ENCODE data around the gene TOR4A. TPM values are rescaled to one million over a fixed set of nuclear protein-coding genes. Genes with fewer than 3 reads are reported as not detected.
"Not testable (repeated sequence)": the region's sequence is repeated elsewhere in the genome, so short reads cannot be mapped to it uniquely, and the experiment has no call there.

The TOR4A gene
- polyA plus RNA-seq, 2 donors, result 1.5 to 4.3 TPM

GRCh38 chr9:137252555-137253506, 24.7 kb upstream of the TOR4A start:
- peaks cover 0 to 9% of the 10 kb centered on the region in 2 donors for H3K36me3 ChIP-seq (ENCODE audit: control insufficient read depth in 2 of 2, insufficient read depth in 2 of 2, low read length in 1 of 2)
- H3K4me3 ChIP-seq (ENCODE audit: low read depth in 1 of 2, low read length in 2 of 2), result no peak overlapping the region
- H3K4me1 ChIP-seq (ENCODE audit: control insufficient read depth in 2 of 2, insufficient read depth in 2 of 2, low read length in 1 of 2), result peaks cover 2 to 16% of the 10 kb centered on the region in 2 donors
- WGBS, 2 donors, result 86 to 87% methylated on average over 32 to 35 of the region's 35 CpGs
- H3K9me3 ChIP-seq (ENCODE audit: control insufficient read depth in 2 of 2, insufficient read depth in 1 of 2, low read depth in 1 of 2, low read length in 1 of 2), result no peaks in the 10 kb centered on the region
- no peaks in the 10 kb centered on the region for H3K27me3 ChIP-seq (ENCODE audit: control insufficient read depth in 1 of 2, insufficient read depth in 2 of 2, low read length in 2 of 2)
- H3K27ac ChIP-seq (ENCODE audit: low read depth in 2 of 2, low read length in 1 of 2), result no peak overlapping the region

DNA sequence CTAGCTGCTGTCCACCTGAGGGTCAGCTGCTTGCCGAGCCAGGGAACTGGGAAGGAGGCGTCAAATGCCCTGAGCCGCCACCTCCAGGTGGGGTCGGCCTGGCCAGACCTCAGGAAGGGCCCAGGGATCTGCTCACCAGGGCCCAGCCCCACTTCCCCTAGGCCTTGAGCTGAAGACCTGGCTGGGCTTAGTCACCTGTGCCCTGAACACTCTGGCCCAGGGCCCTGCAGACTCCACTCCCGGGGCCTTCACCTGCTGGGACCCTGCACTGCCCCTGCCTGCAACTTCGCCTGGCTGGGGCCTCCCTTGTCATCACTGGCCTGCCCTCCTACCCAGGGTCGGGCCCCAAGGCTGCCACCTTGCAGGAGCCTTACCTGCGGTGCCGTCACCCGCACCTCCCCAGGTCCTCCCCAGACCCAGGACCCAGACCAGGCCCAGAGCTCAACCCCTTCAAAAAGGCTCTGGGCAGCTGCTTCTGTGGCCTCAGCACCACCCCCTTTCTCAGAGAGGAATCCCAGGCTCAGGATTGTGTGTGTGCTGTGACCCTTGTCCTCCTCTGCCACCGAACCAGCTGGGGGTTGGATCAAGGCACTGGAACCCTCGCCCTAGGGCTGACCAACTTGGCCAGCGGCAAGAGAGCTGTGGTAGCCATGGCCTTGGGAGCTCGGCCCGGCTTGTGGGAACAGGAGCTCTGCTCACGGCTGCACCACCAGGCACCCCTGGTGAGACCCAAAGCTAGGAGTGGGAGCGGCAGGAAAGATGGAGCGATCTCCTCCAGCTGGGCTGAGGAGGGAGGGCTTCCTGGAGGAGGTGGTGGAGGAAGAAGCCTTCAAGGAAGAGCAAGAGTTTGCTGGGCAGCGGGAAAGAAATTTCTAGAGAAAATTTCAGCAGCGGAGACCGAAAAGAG, 23.6 kb upstream of the TOR4A start:
- H3K27me3 ChIP-seq (ENCODE audit: control insufficient read depth in 1 of 2, insufficient read depth in 2 of 2, low read length in 2 of 2), result no peaks in the 10 kb centered on the region
- peak overlapping the region; percentile 84 to 85 for H3K4me3 ChIP-seq (ENCODE audit: low read depth in 1 of 2, low read length in 2 of 2)
- peak overlapping the region in 1 of 2 donors; percentile 6 for H3K27ac ChIP-seq (ENCODE audit: low read depth in 2 of 2, low read length in 1 of 2)

GRCh38 chr9:137254624-137255447, 22.7 kb upstream of the TOR4A start, which contains the start of gene NELFB:
NELFB (plus strand) TSS chr9:137255327.
- Histone ChIP-seq H3K27ac (ENCODE audit: low read depth in 2 of 2, low read length in 1 of 2) (peak within 1 kb of the TSS; percentile 76 to 82), H3K27me3 (ENCODE audit: control insufficient read depth in 1 of 2, insufficient read depth in 2 of 2, low read length in 2 of 2) (no peaks in the 10 kb centered on the region), H3K4me1 (ENCODE audit: control insufficient read depth in 2 of 2, insufficient read depth in 2 of 2, low read length in 1 of 2) (peaks cover 2 to 16% of the 10 kb centered on the region in 2 donors), H3K36me3 (ENCODE audit: control insufficient read depth in 2 of 2, insufficient read depth in 2 of 2, low read length in 1 of 2) (peaks cover 3 to 15% of the 10 kb centered on the region in 2 donors), H3K9me3 (ENCODE audit: control insufficient read depth in 2 of 2, insufficient read depth in 1 of 2, low read depth in 1 of 2, low read length in 1 of 2) (no peaks in the 10 kb centered on the region), H3K4me3 (ENCODE audit: low read depth in 1 of 2, low read length in 2 of 2) (peak within 1 kb of the TSS; percentile 84 to 85)
- WGBS, 2 donors, result 1 to 2% methylated on average over 82 to 105 of the region's 105 CpGs

More for the DNA sequence above, 23.6 kb upstream of the TOR4A start:
- Histone ChIP-seq H3K36me3 (ENCODE audit: control insufficient read depth in 2 of 2, insufficient read depth in 2 of 2, low read length in 1 of 2) (peaks cover 0 to 11% of the 10 kb centered on the region in 2 donors), H3K4me1 (ENCODE audit: control insufficient read depth in 2 of 2, insufficient read depth in 2 of 2, low read length in 1 of 2) (peaks cover 2 to 16% of the 10 kb centered on the region in 2 donors), H3K9me3 (ENCODE audit: control insufficient read depth in 2 of 2, insufficient read depth in 1 of 2, low read depth in 1 of 2, low read length in 1 of 2) (no peaks in the 10 kb centered on the region)
- WGBS, 2 donors, result 54 to 63% methylated on average over 21 of the region's 21 CpGs

- peak overlapping the region; percentile 84 to 85 for H3K4me3 ChIP-seq (ENCODE audit: low read depth in 1 of 2, low read length in 2 of 2)
- 2 to 3% methylated on average over 35 to 51 of the region's 51 CpGs for WGBS, 2 donors
- H3K27ac ChIP-seq (ENCODE audit: low read depth in 2 of 2, low read length in 1 of 2), result peak overlapping the region; percentile 76 to 82
- H3K27me3 ChIP-seq (ENCODE audit: control insufficient read depth in 1 of 2, insufficient read depth in 2 of 2, low read length in 2 of 2), result no peaks in the 10 kb centered on the region
- peaks cover 2 to 16% of the 10 kb centered on the region in 2 donors for H3K4me1 ChIP-seq (ENCODE audit: control insufficient read depth in 2 of 2, insufficient read depth in 2 of 2, low read length in 1 of 2)
- no peaks in the 10 kb centered on the region for H3K9me3 ChIP-seq (ENCODE audit: control insufficient read depth in 2 of 2, insufficient read depth in 1 of 2, low read depth in 1 of 2, low read length in 1 of 2)
- peaks cover 3 to 15% of the 10 kb centered on the region in 2 donors for H3K36me3 ChIP-seq (ENCODE audit: control insufficient read depth in 2 of 2, insufficient read depth in 2 of 2, low read length in 1 of 2)
These were observed 21.9 kb upstream of the TOR4A start for GRCh38 chr9:137255448-137256114.

DNA sequence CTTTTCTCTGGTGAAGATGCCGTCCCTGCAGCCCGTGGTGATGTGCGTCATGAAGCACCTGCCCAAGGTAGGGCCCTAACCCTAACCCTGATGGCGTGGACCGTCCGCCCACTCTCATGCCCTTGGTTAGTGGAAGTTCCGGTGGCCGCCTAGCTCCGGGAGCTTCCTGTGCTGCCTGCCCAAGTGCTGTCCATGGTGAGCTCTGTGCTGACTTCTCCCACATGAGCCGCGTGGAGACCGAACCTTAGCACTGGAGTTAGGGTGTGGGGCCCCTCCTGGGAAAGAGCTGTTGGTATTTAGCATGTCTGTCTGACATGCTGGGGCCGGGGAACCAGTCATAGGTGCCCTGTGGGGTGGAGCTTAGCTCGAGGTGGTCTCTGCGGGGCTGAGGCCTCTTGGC, 21.2 kb upstream of the TOR4A start:
- Histone ChIP-seq H3K4me1 (ENCODE audit: control insufficient read depth in 2 of 2, insufficient read depth in 2 of 2, low read length in 1 of 2) (peaks cover 0 to 16% of the 10 kb centered on the region in 2 donors), H3K4me3 (ENCODE audit: low read depth in 1 of 2, low read length in 2 of 2) (peak overlapping the region in 1 of 2 donors; percentile 85), H3K27me3 (ENCODE audit: control insufficient read depth in 1 of 2, insufficient read depth in 2 of 2, low read length in 2 of 2) (no peaks in the 10 kb centered on the region), H3K9me3 (ENCODE audit: control insufficient read depth in 2 of 2, insufficient read depth in 1 of 2, low read depth in 1 of 2, low read length in 1 of 2) (no peaks in the 10 kb centered on the region), H3K36me3 (ENCODE audit: control insufficient read depth in 2 of 2, insufficient read depth in 2 of 2, low read length in 1 of 2) (peaks cover 3 to 15% of the 10 kb centered on the region in 2 donors), H3K27ac (ENCODE audit: low read depth in 2 of 2, low read length in 1 of 2) (no peak overlapping the region)
- 82 to 84% methylated on average over 15 of the region's 15 CpGs for WGBS, 2 donors

DNA sequence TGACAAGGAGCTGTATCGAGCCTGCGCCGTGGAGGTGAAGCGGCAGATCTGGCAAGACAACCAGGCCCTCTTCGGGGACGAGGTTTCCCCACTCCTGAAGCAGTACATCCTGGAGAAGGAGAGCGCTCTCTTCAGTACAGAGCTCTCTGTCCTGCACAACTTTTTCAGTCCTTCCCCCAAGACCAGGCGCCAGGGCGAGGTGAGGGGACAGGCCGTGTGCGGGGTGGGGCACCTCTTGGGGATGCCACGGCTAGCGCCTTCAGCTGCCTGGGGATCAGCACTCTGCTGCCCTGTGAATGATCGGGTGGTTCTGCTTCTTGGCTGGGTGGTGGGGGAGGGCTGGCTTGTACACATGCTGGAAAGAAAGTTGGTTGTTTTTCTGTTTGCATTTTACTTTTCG, 20.7 kb upstream of the TOR4A start:
- 89 to 90% methylated on average over 15 of the region's 15 CpGs for WGBS, 2 donors
- Histone ChIP-seq H3K27ac (ENCODE audit: low read depth in 2 of 2, low read length in 1 of 2) (no peak overlapping the region), H3K36me3 (ENCODE audit: control insufficient read depth in 2 of 2, insufficient read depth in 2 of 2, low read length in 1 of 2) (peaks cover 3 to 15% of the 10 kb centered on the region in 2 donors), H3K9me3 (ENCODE audit: control insufficient read depth in 2 of 2, insufficient read depth in 1 of 2, low read depth in 1 of 2, low read length in 1 of 2) (no peaks in the 10 kb centered on the region), H3K27me3 (ENCODE audit: control insufficient read depth in 1 of 2, insufficient read depth in 2 of 2, low read length in 2 of 2) (no peaks in the 10 kb centered on the region), H3K4me1 (ENCODE audit: control insufficient read depth in 2 of 2, insufficient read depth in 2 of 2, low read length in 1 of 2) (peaks cover 0 to 16% of the 10 kb centered on the region in 2 donors), H3K4me3 (ENCODE audit: low read depth in 1 of 2, low read length in 2 of 2) (no peak overlapping the region)

- H3K4me3 ChIP-seq (ENCODE audit: low read depth in 1 of 2, low read length in 2 of 2); H3K27ac ChIP-seq (ENCODE audit: low read depth in 2 of 2, low read length in 1 of 2); H3K9me3 ChIP-seq (ENCODE audit: control insufficient read depth in 2 of 2, insufficient read depth in 1 of 2, low read depth in 1 of 2, low read length in 1 of 2); H3K27me3 ChIP-seq (ENCODE audit: control insufficient read depth in 1 of 2, insufficient read depth in 2 of 2, low read length in 2 of 2); H3K4me1 ChIP-seq (ENCODE audit: control insufficient read depth in 2 of 2, insufficient read depth in 2 of 2, low read length in 1 of 2): not testable (repeated sequence)
- 38 to 42% methylated on average over 15 of the region's 15 CpGs for WGBS, 2 donors
- peaks cover 7 to 37% of the 10 kb centered on the region in 2 donors for H3K36me3 ChIP-seq (ENCODE audit: control insufficient read depth in 2 of 2, insufficient read depth in 2 of 2, low read length in 1 of 2)
These were observed 15.2 kb upstream of the TOR4A start for GRCh38 chr9:137262173-137262908.

DNA sequence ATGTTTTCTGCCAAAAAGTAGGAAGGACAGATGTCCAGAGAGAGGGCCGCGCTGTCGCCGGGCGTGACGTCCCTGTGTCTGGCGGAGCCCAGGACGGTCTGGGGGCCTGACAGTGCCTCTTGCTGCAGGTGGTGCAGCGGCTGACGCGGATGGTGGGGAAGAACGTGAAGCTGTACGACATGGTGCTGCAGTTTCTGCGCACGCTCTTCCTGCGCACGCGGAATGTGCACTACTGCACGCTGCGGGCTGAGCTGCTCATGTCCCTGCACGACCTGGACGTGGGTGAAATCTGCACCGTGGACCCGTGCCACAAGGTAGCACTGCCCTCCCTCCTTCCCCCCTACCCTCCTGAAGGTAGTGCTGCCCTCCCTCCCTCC, 14.6 kb upstream of the TOR4A start:
- Histone ChIP-seq H3K9me3 (ENCODE audit: control insufficient read depth in 2 of 2, insufficient read depth in 1 of 2, low read depth in 1 of 2, low read length in 1 of 2) (no peaks in the 10 kb centered on the region), H3K4me1 (ENCODE audit: control insufficient read depth in 2 of 2, insufficient read depth in 2 of 2, low read length in 1 of 2) (no peaks in the 10 kb centered on the region), H3K4me3 (ENCODE audit: low read depth in 1 of 2, low read length in 2 of 2) (no peak overlapping the region), H3K27me3 (ENCODE audit: control insufficient read depth in 1 of 2, insufficient read depth in 2 of 2, low read length in 2 of 2) (no peaks in the 10 kb centered on the region), H3K36me3 (ENCODE audit: control insufficient read depth in 2 of 2, insufficient read depth in 2 of 2, low read length in 1 of 2) (peaks cover 7 to 39% of the 10 kb centered on the region in 2 donors), H3K27ac (ENCODE audit: low read depth in 2 of 2, low read length in 1 of 2) (no peak overlapping the region)
- WGBS, 2 donors, result 91 to 94% methylated on average over 24 of the region's 24 CpGs

Data from esophagus (tissue), 2 donors.